Thyroid gland (tissue), 4 donors: ENCODE measurements around the gene CSTPP1.

Source experiments
- POLR2A ChIP-seq, 2 donors: fragments of 450-650 bp; IDR thresholded peaks; one replicate each; pipeline ENCODE4 v1.6.1; 2017; ENCODE audit warnings: antibody characterized with exemption in 2 of 2, mild to moderate bottlenecking in 2 of 2, moderate library complexity in 1 of 2
- TF ChIP-seq, protein P1 (sequence below), 6 experiments: fragments of 200-600 bp in 3 of 6; fragments of 450-650 bp in 3 of 6; sonication (generic) in 3 of 6; IDR thresholded peaks; one replicate each; pipeline ENCODE4 v1.5.1; 2016 to 2019; ENCODE audit warnings: antibody characterized with exemption in 6 of 6, mild to moderate bottlenecking in 2 of 6, inconsistent platforms in 1 of 6, moderate library complexity in 1 of 6

GRCh38 chr11:47148903-47149531 is 212.5 kb downstream of the CSTPP1 start:
- no peak for TF ChIP-seq POLR2A (IDR thresholded peaks at IDR 0.05)
- TF ChIP-seq, protein P1, sequence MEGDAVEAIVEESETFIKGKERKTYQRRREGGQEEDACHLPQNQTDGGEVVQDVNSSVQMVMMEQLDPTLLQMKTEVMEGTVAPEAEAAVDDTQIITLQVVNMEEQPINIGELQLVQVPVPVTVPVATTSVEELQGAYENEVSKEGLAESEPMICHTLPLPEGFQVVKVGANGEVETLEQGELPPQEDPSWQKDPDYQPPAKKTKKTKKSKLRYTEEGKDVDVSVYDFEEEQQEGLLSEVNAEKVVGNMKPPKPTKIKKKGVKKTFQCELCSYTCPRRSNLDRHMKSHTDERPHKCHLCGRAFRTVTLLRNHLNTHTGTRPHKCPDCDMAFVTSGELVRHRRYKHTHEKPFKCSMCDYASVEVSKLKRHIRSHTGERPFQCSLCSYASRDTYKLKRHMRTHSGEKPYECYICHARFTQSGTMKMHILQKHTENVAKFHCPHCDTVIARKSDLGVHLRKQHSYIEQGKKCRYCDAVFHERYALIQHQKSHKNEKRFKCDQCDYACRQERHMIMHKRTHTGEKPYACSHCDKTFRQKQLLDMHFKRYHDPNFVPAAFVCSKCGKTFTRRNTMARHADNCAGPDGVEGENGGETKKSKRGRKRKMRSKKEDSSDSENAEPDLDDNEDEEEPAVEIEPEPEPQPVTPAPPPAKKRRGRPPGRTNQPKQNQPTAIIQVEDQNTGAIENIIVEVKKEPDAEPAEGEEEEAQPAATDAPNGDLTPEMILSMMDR (IDR thresholded peaks at IDR 0.05), result no peak
